Measurements from ENCODE around the gene GADL1. TPM values are rescaled to one million over a fixed set of nuclear protein-coding genes. Genes with fewer than 3 reads are reported as not detected.

The GADL1 gene
- total RNA-seq, 1 experiment from 2014 or later, result 0.08 TPM

DNA sequence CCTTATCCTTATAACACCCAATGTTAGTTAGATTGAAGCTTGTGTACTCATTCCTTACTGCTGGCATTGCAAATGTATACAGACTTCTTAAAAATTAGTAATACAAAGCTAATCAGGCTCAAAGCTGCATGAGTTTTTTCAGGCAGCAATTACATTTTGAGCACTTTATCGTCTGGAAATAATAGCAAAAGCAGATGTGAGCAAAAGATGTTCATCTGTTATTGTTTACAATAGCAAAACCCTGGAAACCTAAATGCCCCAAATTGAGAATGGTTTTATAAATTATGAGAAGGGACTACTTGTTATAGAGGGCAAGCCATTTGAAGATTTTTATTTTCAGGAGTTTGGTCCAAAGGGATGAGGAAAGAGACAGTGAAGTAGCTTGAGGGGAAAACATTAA, 126.4 kb downstream of the GADL1 start:
- H3K9me3 ChIP-seq (replicated peaks), result no peaks in the 10 kb centered on the region
- H3K27ac ChIP-seq, result no peak overlapping the region
- no peaks in the 10 kb centered on the region for H3K27me3 ChIP-seq
- DNase-seq, result no peak
- peaks cover 12% of the 10 kb centered on the region for H3K4me1 ChIP-seq
- no peaks in the 10 kb centered on the region for H3K36me3 ChIP-seq
- H3K4me3 ChIP-seq, result no peak overlapping the region

- no peak for DNase-seq
- H3K36me3 ChIP-seq, result no peaks in the 10 kb centered on the region
- no peak overlapping the region for H3K27ac ChIP-seq
- H3K27me3 ChIP-seq, result no peaks in the 10 kb centered on the region
- no peaks in the 10 kb centered on the region for H3K9me3 ChIP-seq (replicated peaks)
- H3K4me3 ChIP-seq, result no peak overlapping the region
- peaks cover 12% of the 10 kb centered on the region for H3K4me1 ChIP-seq
Observed at GRCh38 chr3:30766522-30766921, 127.9 kb downstream of the GADL1 start.

- Histone ChIP-seq H3K27ac (no peak overlapping the region), H3K9me3 (replicated peaks) (no peaks in the 10 kb centered on the region), H3K27me3 (no peaks in the 10 kb centered on the region), H3K36me3 (no peaks in the 10 kb centered on the region), H3K4me1 (peaks cover 3% of the 10 kb centered on the region; the same call in 1 of the 2 replicates), H3K4me3 (no peak overlapping the region)
- no peak for DNase-seq
Observed at GRCh38 chr3:30764891-30765290, 129.6 kb downstream of the GADL1 start.

DNA sequence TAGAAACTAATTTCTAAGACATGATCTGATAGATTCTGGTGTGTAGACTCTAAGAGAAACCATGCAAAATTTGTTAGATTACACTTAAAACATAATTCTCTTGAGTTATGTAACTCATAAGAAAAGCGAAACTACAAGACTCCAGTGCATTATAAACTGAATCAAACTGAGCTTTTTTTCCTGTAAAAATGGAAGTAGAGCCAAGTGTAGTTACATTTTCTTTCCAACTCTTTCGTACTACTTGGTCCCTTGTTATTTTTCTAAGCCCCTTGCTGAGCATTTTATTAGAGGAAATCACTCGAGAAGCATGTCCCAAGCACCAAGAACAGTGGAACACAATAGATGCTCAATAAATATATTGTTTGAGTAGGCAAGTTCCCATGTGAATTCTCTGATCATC, 130.2 kb downstream of the GADL1 start:
- H3K27me3 ChIP-seq, result no peaks in the 10 kb centered on the region
- no peaks in the 10 kb centered on the region for H3K36me3 ChIP-seq
- DNase-seq, result no peak
- H3K27ac ChIP-seq, result no peak overlapping the region
- H3K4me3 ChIP-seq, result no peak overlapping the region
- peaks cover 3% of the 10 kb centered on the region; the same call in 1 of the 2 replicates for H3K4me1 ChIP-seq
- H3K9me3 ChIP-seq (replicated peaks), result no peaks in the 10 kb centered on the region

- no peaks in the 10 kb centered on the region for H3K9me3 ChIP-seq (replicated peaks)
- no peak overlapping the region for H3K27ac ChIP-seq
- H3K27me3 ChIP-seq, result no peaks in the 10 kb centered on the region
- no peaks in the 10 kb centered on the region for H3K36me3 ChIP-seq
- no peaks in the 10 kb centered on the region; the same call in 1 of the 2 replicates for H3K4me1 ChIP-seq
- DNase-seq, result no peak
- H3K4me3 ChIP-seq, result no peak overlapping the region
Observed at GRCh38 chr3:30761374-30761773, 133.1 kb downstream of the GADL1 start.

- Histone ChIP-seq H3K27ac (no peak overlapping the region), H3K4me1 (no peaks in the 10 kb centered on the region), H3K9me3 (replicated peaks) (no peaks in the 10 kb centered on the region), H3K36me3 (no peaks in the 10 kb centered on the region), H3K4me3 (no peak overlapping the region), H3K27me3 (no peaks in the 10 kb centered on the region)
- no peak for DNase-seq
Observed at GRCh38 chr3:30760737-30761136, 133.7 kb downstream of the GADL1 start.

DNA sequence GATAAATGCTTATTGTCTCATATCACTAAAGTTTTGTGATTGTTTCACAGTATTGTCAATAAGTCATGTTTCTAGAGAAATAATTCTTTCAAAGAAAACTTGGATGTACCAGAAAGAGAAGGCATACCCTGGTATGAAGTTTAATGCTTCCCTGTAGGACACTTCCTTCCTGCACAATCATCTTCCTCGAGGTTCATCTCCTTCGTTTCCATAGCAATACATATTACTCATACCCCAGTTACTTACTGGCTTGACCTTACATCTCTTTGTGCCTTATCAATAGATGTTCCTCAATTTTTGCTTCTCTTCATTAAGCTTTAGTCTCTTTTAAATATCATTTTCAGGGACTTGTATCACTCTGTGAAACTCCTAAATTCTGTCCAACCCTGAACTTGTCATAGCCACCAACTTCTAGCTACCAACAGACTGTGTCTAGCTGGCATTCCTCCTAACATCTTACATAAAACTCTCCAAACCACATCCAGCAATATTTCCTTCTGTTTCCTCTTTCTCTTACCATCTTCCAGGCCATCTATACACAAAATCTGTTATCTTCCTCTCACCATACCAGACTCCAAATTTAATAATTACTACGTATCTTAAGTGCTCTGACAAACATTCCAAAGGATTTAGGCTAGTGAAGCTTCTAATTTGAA, 134.3 kb downstream of the GADL1 start:
- DNase-seq, result no peak
- Histone ChIP-seq H3K4me3 (no peak overlapping the region), H3K4me1 (no peaks in the 10 kb centered on the region), H3K27me3 (no peaks in the 10 kb centered on the region), H3K27ac (no peak overlapping the region), H3K36me3 (no peaks in the 10 kb centered on the region), H3K9me3 (replicated peaks) (no peaks in the 10 kb centered on the region)

GRCh38 chr3:30756218-30756617, 138.2 kb downstream of the GADL1 start:
- Histone ChIP-seq H3K27me3 (no peaks in the 10 kb centered on the region), H3K4me3 (no peak overlapping the region), H3K36me3 (no peaks in the 10 kb centered on the region), H3K27ac (no peak overlapping the region), H3K4me1 (no peaks in the 10 kb centered on the region), H3K9me3 (replicated peaks) (no peaks in the 10 kb centered on the region)
- no peak for DNase-seq

- H3K27ac ChIP-seq, result no peak overlapping the region
- H3K27me3 ChIP-seq, result no peaks in the 10 kb centered on the region
- no peak for DNase-seq
- no peak overlapping the region for H3K4me3 ChIP-seq
- H3K4me1 ChIP-seq, result no peaks in the 10 kb centered on the region
- no peaks in the 10 kb centered on the region for H3K9me3 ChIP-seq (replicated peaks)
- H3K36me3 ChIP-seq, result no peaks in the 10 kb centered on the region
Observed at GRCh38 chr3:30754426-30754825, 140.0 kb downstream of the GADL1 start.

- no peaks in the 10 kb centered on the region for H3K4me1 ChIP-seq
- no peaks in the 10 kb centered on the region for H3K36me3 ChIP-seq
- no peak for DNase-seq
- no peaks in the 10 kb centered on the region for H3K27me3 ChIP-seq
- no peaks in the 10 kb centered on the region for H3K9me3 ChIP-seq (replicated peaks)
- H3K27ac ChIP-seq, result no peak overlapping the region
- no peak overlapping the region for H3K4me3 ChIP-seq
Observed at GRCh38 chr3:30753766-30754165, 140.7 kb downstream of the GADL1 start.

- H3K9me3 ChIP-seq (replicated peaks), result no peaks in the 10 kb centered on the region
- no peaks in the 10 kb centered on the region for H3K36me3 ChIP-seq
- no peaks in the 10 kb centered on the region for H3K27me3 ChIP-seq
- DNase-seq, result no peak
- H3K27ac ChIP-seq, result no peak overlapping the region
- H3K4me3 ChIP-seq, result no peak overlapping the region
- no peaks in the 10 kb centered on the region for H3K4me1 ChIP-seq
Observed at GRCh38 chr3:30752970-30753369, 141.5 kb downstream of the GADL1 start.

GRCh38 chr3:30752491-30752890, 142.0 kb downstream of the GADL1 start:
- no peaks in the 10 kb centered on the region for H3K36me3 ChIP-seq
- no peak overlapping the region for H3K27ac ChIP-seq
- DNase-seq, result no peak
- no peaks in the 10 kb centered on the region for H3K27me3 ChIP-seq
- H3K9me3 ChIP-seq (replicated peaks), result no peaks in the 10 kb centered on the region
- H3K4me3 ChIP-seq, result no peak overlapping the region
- H3K4me1 ChIP-seq, result no peaks in the 10 kb centered on the region

- Histone ChIP-seq H3K4me3 (no peak overlapping the region), H3K27ac (no peak overlapping the region), H3K27me3 (no peaks in the 10 kb centered on the region), H3K9me3 (replicated peaks) (no peaks in the 10 kb centered on the region), H3K4me1 (no peaks in the 10 kb centered on the region), H3K36me3 (no peaks in the 10 kb centered on the region)
- peak; percentile 25 to 67 for DNase-seq
Observed at GRCh38 chr3:30751610-30752299, 142.7 kb downstream of the GADL1 start.

DNA sequence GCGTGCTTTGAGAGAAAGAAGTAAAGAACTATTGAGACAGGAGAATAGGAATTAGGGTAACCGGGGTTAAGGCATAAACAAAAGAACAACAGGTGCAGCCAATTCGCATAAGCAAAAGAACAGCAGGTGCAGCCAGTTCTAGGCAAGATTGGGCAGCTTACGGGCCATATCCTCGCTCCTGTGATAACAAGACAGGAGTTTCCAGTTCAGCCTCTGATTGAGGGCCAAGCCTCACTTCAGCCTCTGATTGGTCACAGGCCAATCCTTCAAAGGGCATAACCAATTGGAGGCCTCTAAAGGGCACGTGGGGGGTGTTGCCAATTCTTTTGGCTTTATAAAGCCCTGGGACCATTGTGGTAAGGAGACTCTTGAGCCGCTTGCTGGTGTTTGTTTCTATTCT, 143.5 kb downstream of the GADL1 start:
- Histone ChIP-seq H3K27ac (no peak overlapping the region), H3K4me1 (no peaks in the 10 kb centered on the region), H3K27me3 (no peaks in the 10 kb centered on the region), H3K36me3 (no peaks in the 10 kb centered on the region), H3K9me3 (replicated peaks) (no peaks in the 10 kb centered on the region), H3K4me3 (no peak overlapping the region)
- peak; percentile 22 to 52 for DNase-seq

DNA sequence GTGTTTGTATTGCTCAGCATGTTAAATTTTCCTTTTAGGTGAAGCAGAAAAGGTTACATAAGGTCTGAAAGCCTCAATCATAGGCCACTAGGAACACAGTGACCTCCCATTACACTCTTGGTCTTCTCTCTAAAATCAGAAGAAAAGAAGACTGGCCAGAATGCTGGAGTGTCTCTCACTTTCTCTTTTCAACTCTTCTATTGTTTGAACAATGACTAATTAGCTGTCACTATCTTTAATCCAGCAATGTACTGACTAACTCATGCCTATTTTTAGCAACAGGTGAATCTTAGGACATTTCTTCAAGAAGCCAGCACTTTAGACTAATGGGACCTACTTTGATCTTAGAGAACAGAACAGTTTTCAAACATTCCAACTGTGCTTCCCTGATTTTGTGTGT, 145.2 kb downstream of the GADL1 start:
- DNase-seq, result no peak
- Histone ChIP-seq H3K27me3 (no peaks in the 10 kb centered on the region), H3K9me3 (replicated peaks) (no peaks in the 10 kb centered on the region), H3K36me3 (no peaks in the 10 kb centered on the region), H3K4me1 (no peaks in the 10 kb centered on the region), H3K27ac (no peak overlapping the region), H3K4me3 (no peak overlapping the region)

- H3K27me3 ChIP-seq, result no peaks in the 10 kb centered on the region
- H3K4me1 ChIP-seq, result no peaks in the 10 kb centered on the region
- H3K4me3 ChIP-seq, result no peak overlapping the region
- H3K9me3 ChIP-seq (replicated peaks), result no peaks in the 10 kb centered on the region
- H3K27ac ChIP-seq, result no peak overlapping the region
- H3K36me3 ChIP-seq, result no peaks in the 10 kb centered on the region
- peak in 1 of 2 experiments; percentile 46 for DNase-seq
Observed at GRCh38 chr3:30747771-30748281, 146.6 kb downstream of the GADL1 start.
